Endometrial microvascular endothelial cells (primary cell): ENCODE measurements around the gene SRGAP1. TPM values are rescaled to one million over a fixed set of nuclear protein-coding genes. Genes with fewer than 3 reads are reported as not detected.
"Not testable (repeated sequence)": the region's sequence is repeated elsewhere in the genome, so short reads cannot be mapped to it uniquely, and the experiment has no call there.

Experiments used
- in situ Hi-C: cut with HindIII; loops from 2 replicates; pipeline ENCODE4 v1.10.0; 2017; ENCODE audit warnings: low sequenced_read_pairs, low pct_unique_long_range_greater_than_20kb; ENCODE audit errors: inconsistent ontology term
- total RNA-seq: library from RNA; depleted of rRNA; stranded (reverse); fragments of >200 nt; gene quantifications from one replicate; pipeline ENCODE4 v1.2.3, GENCODE V29; 2015; ENCODE audit errors: inconsistent ontology term

The SRGAP1 gene
- total RNA-seq, 1 donor from 2014 or later: 8.4 TPM

- in situ Hi-C loops: no loop called here
These were observed 276.1 kb downstream of the SRGAP1 start for GRCh38 chr12:64120568-64120967.

- in situ Hi-C loops: not testable (repeated sequence)
These were observed 276.6 kb downstream of the SRGAP1 start for GRCh38 chr12:64121086-64121485.

- in situ Hi-C loops: no loop called here
These were observed 277.7 kb downstream of the SRGAP1 start for GRCh38 chr12:64122154-64122553.

GRCh38 chr12:64122995-64123394 is 278.5 kb downstream of the SRGAP1 start:
- in situ Hi-C loops: no loop called here

- in situ Hi-C loops: no loop called here
These were observed 278.9 kb downstream of the SRGAP1 start for GRCh38 chr12:64123448-64123847.

- in situ Hi-C loops: no loop called here
These were observed 280.2 kb downstream of the SRGAP1 start for GRCh38 chr12:64124511-64125197.

GRCh38 chr12:64125913-64126312 is 281.4 kb downstream of the SRGAP1 start:
- in situ Hi-C loops: no loop called here

GRCh38 chr12:64127811-64128210 is 283.3 kb downstream of the SRGAP1 start:
- in situ Hi-C loops: no loop called here

- in situ Hi-C loops: no loop called here
These were observed 283.9 kb downstream of the SRGAP1 start for GRCh38 chr12:64128366-64128765.

- in situ Hi-C loops: not testable (repeated sequence)
These were observed 286.0 kb downstream of the SRGAP1 start for GRCh38 chr12:64130476-64130875.

GRCh38 chr12:64131456-64131855 is 287.0 kb downstream of the SRGAP1 start:
- in situ Hi-C loops: not testable (repeated sequence)

- in situ Hi-C loops: not testable (repeated sequence)
These were observed 288.2 kb downstream of the SRGAP1 start for GRCh38 chr12:64132672-64133071.

GRCh38 chr12:64137117-64137516 is 292.6 kb downstream of the SRGAP1 start:
- in situ Hi-C loops: no loop called here

- in situ Hi-C loops: no loop called here
These were observed 294.5 kb downstream of the SRGAP1 start for GRCh38 chr12:64139021-64139420.

- in situ Hi-C loops: no loop called here
These were observed 297.9 kb downstream of the SRGAP1 start for GRCh38 chr12:64142382-64142781.

- in situ Hi-C loops: no loop called here
These were observed 298.3 kb downstream of the SRGAP1 start for GRCh38 chr12:64142784-64143183.

GRCh38 chr12:64145226-64145625 is 300.7 kb downstream of the SRGAP1 start:
- in situ Hi-C loops: no loop called here

GRCh38 chr12:64147011-64147631 is 302.6 kb downstream of the SRGAP1 start:
- in situ Hi-C loops: no loop called here

GRCh38 chr12:64147875-64148274 is 303.4 kb downstream of the SRGAP1 start:
- in situ Hi-C loops: no loop called here

- in situ Hi-C loops: no loop called here
These were observed 310.2 kb downstream of the SRGAP1 start for GRCh38 chr12:64154677-64155076.

- in situ Hi-C loops: no loop called here
These were observed 312.6 kb downstream of the SRGAP1 start for GRCh38 chr12:64157110-64157509.
